Osteocyte (in vitro differentiated cells): ENCODE data around the gene IRX6. TPM values are rescaled to one million over a fixed set of nuclear protein-coding genes. Genes with fewer than 3 reads are reported as not detected.

Source experiments
- DNase-seq: peaks from one replicate; pipeline ENCODE4 v3.0.0; 2021; ENCODE audit warnings: mixed read lengths; ENCODE audit not compliant: unreplicated experiment; ENCODE audit errors: extremely low spot score
- H3K27ac Mint-ChIP-seq: one replicate; pipeline ENCODE4 v1.8.0; 2021; ENCODE audit warnings: mild to moderate bottlenecking, mixed read lengths; ENCODE audit not compliant: unreplicated experiment
- H3K27me3 Mint-ChIP-seq: one replicate; pipeline ENCODE4 v1.8.0; 2021; ENCODE audit warnings: mixed read lengths; ENCODE audit not compliant: unreplicated experiment
- H3K36me3 Mint-ChIP-seq: one replicate; pipeline ENCODE4 v1.8.0; 2021; ENCODE audit warnings: mixed read lengths; ENCODE audit not compliant: unreplicated experiment
- H3K4me1 Mint-ChIP-seq: one replicate; pipeline ENCODE4 v1.8.0; 2021; ENCODE audit warnings: mixed read lengths; ENCODE audit not compliant: unreplicated experiment
- H3K4me3 Mint-ChIP-seq: one replicate; pipeline ENCODE4 v1.8.0; 2021; ENCODE audit warnings: mild to moderate bottlenecking, moderate library complexity, mixed read lengths; ENCODE audit not compliant: unreplicated experiment
- H3K9me3 Mint-ChIP-seq: one replicate; pipeline ENCODE4 v1.8.0; 2021; ENCODE audit warnings: mixed read lengths; ENCODE audit not compliant: unreplicated experiment
- CTCF ChIP-seq: fragments of 200-600 bp; sonication (generic); IDR thresholded peaks from 2 replicates; pipeline ENCODE4 v1.5.0; 2021; ENCODE audit warnings: antibody characterized with exemption, mild to moderate bottlenecking, moderate library complexity
- total RNA-seq: library from RNA; stranded (reverse); gene quantifications from 2 replicates; pipeline ENCODE4 v1.2.1, GENCODE V29; 2021

The IRX6 gene
- total RNA-seq, 1 donor from 2014 or later = 0.38 TPM

GRCh38 chr16:55377840-55378239, 53.8 kb downstream of the IRX6 start:
- Mint-ChIP-seq H3K4me3 (no peak overlapping the region), H3K9me3 (no peaks in the 10 kb centered on the region), H3K36me3 (no peaks in the 10 kb centered on the region), H3K27me3 (peaks cover 35% of the 10 kb centered on the region), H3K4me1 (no peaks in the 10 kb centered on the region), H3K27ac (no peak overlapping the region)
- no peak for DNase-seq
- TF ChIP-seq CTCF = no peak

- no peak for TF ChIP-seq CTCF
- no peaks in the 10 kb centered on the region for H3K36me3 Mint-ChIP-seq
- no peaks in the 10 kb centered on the region for H3K9me3 Mint-ChIP-seq
- no peaks in the 10 kb centered on the region for H3K4me1 Mint-ChIP-seq
- H3K27me3 Mint-ChIP-seq = peaks cover 30% of the 10 kb centered on the region
- H3K4me3 Mint-ChIP-seq = no peak overlapping the region
- H3K27ac Mint-ChIP-seq = no peak overlapping the region
- DNase-seq = no peak
Observed at GRCh38 chr16:55378616-55379015, 54.6 kb downstream of the IRX6 start.

- H3K27ac Mint-ChIP-seq = no peak overlapping the region
- H3K36me3 Mint-ChIP-seq = no peaks in the 10 kb centered on the region
Observed at GRCh38 chr16:55379371-55379770, 55.4 kb downstream of the IRX6 start.

GRCh38 chr16:55379876-55380390, 55.9 kb downstream of the IRX6 start:
- Mint-ChIP-seq H3K36me3 (no peaks in the 10 kb centered on the region), H3K4me3 (no peak overlapping the region), H3K27ac (no peak overlapping the region), H3K9me3 (no peaks in the 10 kb centered on the region), H3K4me1 (no peaks in the 10 kb centered on the region), H3K27me3 (peaks cover 32% of the 10 kb centered on the region)
- DNase-seq = no peak
- TF ChIP-seq CTCF = no peak

More at GRCh38 chr16:55379371-55379770, 55.4 kb downstream of the IRX6 start:
- Mint-ChIP-seq H3K4me3 (no peak overlapping the region), H3K27me3 (peaks cover 32% of the 10 kb centered on the region), H3K4me1 (no peaks in the 10 kb centered on the region), H3K9me3 (no peaks in the 10 kb centered on the region)
- DNase-seq = no peak
- TF ChIP-seq CTCF = no peak

Other genes with a start within 250 kb of the IRX6 start
- gene MMP2, start 155.0 kb downstream of the IRX6 start, total RNA-seq = 421 and 452 TPM in 2 replicates
- gene LPCAT2, start 184.9 kb downstream of the IRX6 start, total RNA-seq = 9.6 and 11.1 TPM in 2 replicates
- gene CAPNS2, start 242.5 kb downstream of the IRX6 start, total RNA-seq = 0.35 and 0.37 TPM in 2 replicates